Muscle of arm (tissue), 14 donors: ENCODE data around the gene ETS2. TPM values are rescaled to one million over a fixed set of nuclear protein-coding genes. Genes with fewer than 3 reads are reported as not detected.

ENCODE experiments used
- DNase-seq: peaks from one replicate; pipeline ENCODE4 v3.0.0-alpha.2; 2013
- long read RNA-seq, 11 donors: transcript quantifications; one replicate each; lab custom pipeline, GENCODE V29; 2026
- polyA plus RNA-seq, 12 donors: library from polyadenylated mRNA; unstranded; fragments of 120-200 nt; gene quantifications; one replicate each; pipeline ENCODE4 v1.2.1, GENCODE V29; 2013; ENCODE audit not compliant: insufficient read length in 12 of 12

ETS2 gene
- 100 to 1,000 TPM in 1 of 12 donors, 10 to 100 TPM in 10, not detected in 1; 24.3 to 108 (median 27.9) TPM for polyA plus RNA-seq
- long read RNA-seq, donor 1, transcript ETS2-202 (10 exons, 3,766 nt), result major isoform, 17 of 92 reads
- long read RNA-seq, donor 1, partial matches to known transcripts, result 75 of 92 reads
- long read RNA-seq, donor 1, other reads (novel, unspliced or antisense), result 0 of 92 reads
- long read RNA-seq, donor 2, partial matches to known transcripts, result 7 of 10 reads
- long read RNA-seq, donor 2, other reads (novel, unspliced or antisense), result 0 of 10 reads
- long read RNA-seq, donor 3, partial matches to known transcripts, result 0 of 1 reads
- long read RNA-seq, donor 3, other reads (novel, unspliced or antisense), result 0 of 1 reads
- long read RNA-seq, donor 4, partial matches to known transcripts, result 0 of 2 reads
- long read RNA-seq, donor 4, other reads (novel, unspliced or antisense), result 0 of 2 reads
- long read RNA-seq, donor 5, partial matches to known transcripts, result 6 of 10 reads
- long read RNA-seq, donor 5, other reads (novel, unspliced or antisense), result 0 of 10 reads
- long read RNA-seq, donor 6, partial matches to known transcripts, result 0 of 1 reads
- long read RNA-seq, donor 6, other reads (novel, unspliced or antisense), result 0 of 1 reads
- long read RNA-seq, donor 7, partial matches to known transcripts, result 6 of 10 reads
- long read RNA-seq, donor 7, other reads (novel, unspliced or antisense), result 0 of 10 reads
- long read RNA-seq, donor 8, transcript ETS2-202 (10 exons, 3,766 nt), result major isoform, 6 of 6 reads
- long read RNA-seq, donor 8, partial matches to known transcripts, result 0 of 6 reads
- long read RNA-seq, donor 8, other reads (novel, unspliced or antisense), result 0 of 6 reads
- long read RNA-seq, donor 9, partial matches to known transcripts, result 0 of 3 reads
- long read RNA-seq, donor 9, other reads (novel, unspliced or antisense), result 0 of 3 reads
- long read RNA-seq, donor 10, partial matches to known transcripts, result 0 of 4 reads
- long read RNA-seq, donor 10, other reads (novel, unspliced or antisense), result 0 of 4 reads
- long read RNA-seq, donor 11, partial matches to known transcripts, result 6 of 9 reads
- long read RNA-seq, donor 11, other reads (novel, unspliced or antisense), result 0 of 9 reads

- peak; percentile 90 for DNase-seq
Measured at GRCh38 chr21:38805328-38806152, at the start of gene ETS2. ETS2 (plus strand) TSS chr21:38805929; CDS start chr21:38810035, 4,106 bp downstream.

GRCh38 chr21:38756746-38757145 is 49.0 kb upstream of the ETS2 start:
- no peak for DNase-seq

- no peak for DNase-seq
Measured at GRCh38 chr21:38758501-38759214, 47.1 kb upstream of the ETS2 start.

GRCh38 chr21:38759413-38759812 is 46.3 kb upstream of the ETS2 start:
- DNase-seq, result no peak

- DNase-seq, result no peak
Measured at GRCh38 chr21:38760017-38760761, 45.5 kb upstream of the ETS2 start.

- DNase-seq, result no peak
Measured at GRCh38 chr21:38760762-38761155, 45.0 kb upstream of the ETS2 start.

GRCh38 chr21:38761531-38761930 is 44.2 kb upstream of the ETS2 start:
- no peak for DNase-seq

GRCh38 chr21:38765056-38765455 is 40.7 kb upstream of the ETS2 start:
- no peak for DNase-seq

GRCh38 chr21:38766987-38767722 is 38.6 kb upstream of the ETS2 start:
- DNase-seq, result no peak

- DNase-seq, result no peak
Measured at GRCh38 chr21:38768471-38769063, 37.2 kb upstream of the ETS2 start.

- no peak for DNase-seq
Measured at GRCh38 chr21:38769191-38769780, 36.4 kb upstream of the ETS2 start.

GRCh38 chr21:38770660-38771059 is 35.1 kb upstream of the ETS2 start:
- DNase-seq, result no peak

- no peak for DNase-seq
Measured at GRCh38 chr21:38771536-38771935, 34.2 kb upstream of the ETS2 start.

GRCh38 chr21:38772646-38773045 is 33.1 kb upstream of the ETS2 start:
- no peak for DNase-seq

- peak; percentile 65 for DNase-seq
Measured at GRCh38 chr21:38773099-38774061, 32.3 kb upstream of the ETS2 start.

- DNase-seq, result no peak
Measured at GRCh38 chr21:38774152-38774551, 31.6 kb upstream of the ETS2 start.
